HG03060 (cell line): ENCODE results near the gene GANC.

Experiments
- ATAC-seq: cut with Tn5 transposase; IDR thresholded peaks from one replicate; pipeline ENCODE4 v1.9.1; 2021; ENCODE audit warnings: low read depth, moderate number of reproducible peaks; ENCODE audit not compliant: unreplicated experiment

Gene GANC

DNA sequence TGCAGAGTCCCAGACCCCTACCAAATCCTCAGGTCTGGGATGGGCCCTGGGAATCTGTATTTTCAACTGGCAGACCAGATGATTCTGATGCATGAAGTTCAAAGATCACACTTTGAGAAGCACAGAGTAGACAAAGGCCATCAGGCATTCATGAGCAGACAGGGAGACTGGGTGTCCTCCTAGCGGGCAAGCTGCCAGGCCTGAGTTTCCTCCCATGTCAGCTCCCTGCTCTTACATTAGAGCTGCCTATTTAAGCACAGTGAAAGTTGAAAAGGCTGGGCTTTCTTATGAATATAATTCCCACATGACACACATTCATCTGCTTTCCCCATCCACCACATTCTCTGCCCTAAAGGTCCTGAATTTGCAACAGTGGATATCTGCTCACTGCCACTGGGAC lies 100.3 kb downstream of the GANC start:
- ATAC-seq, result no peak

DNA sequence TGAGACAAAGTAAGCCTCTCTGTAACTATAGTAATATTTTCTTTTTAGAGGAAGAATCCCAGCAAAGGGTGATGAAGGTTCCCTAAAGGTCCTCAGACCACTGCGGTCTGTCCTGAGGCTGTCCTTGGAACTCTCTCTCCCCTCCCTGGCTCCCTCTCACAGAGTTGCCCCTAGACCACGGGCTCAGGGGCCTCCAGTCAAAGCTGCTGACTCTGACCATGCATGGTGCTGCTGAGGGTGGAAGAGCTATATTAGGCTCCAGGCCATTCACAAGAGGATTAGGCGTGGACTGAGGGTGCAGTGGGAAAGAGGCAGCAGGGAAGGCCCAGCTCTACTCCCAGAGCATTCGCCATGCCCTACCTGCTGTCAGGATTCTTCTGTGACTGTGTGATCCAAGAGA lies 100.9 kb downstream of the GANC start:
- no peak for ATAC-seq

DNA sequence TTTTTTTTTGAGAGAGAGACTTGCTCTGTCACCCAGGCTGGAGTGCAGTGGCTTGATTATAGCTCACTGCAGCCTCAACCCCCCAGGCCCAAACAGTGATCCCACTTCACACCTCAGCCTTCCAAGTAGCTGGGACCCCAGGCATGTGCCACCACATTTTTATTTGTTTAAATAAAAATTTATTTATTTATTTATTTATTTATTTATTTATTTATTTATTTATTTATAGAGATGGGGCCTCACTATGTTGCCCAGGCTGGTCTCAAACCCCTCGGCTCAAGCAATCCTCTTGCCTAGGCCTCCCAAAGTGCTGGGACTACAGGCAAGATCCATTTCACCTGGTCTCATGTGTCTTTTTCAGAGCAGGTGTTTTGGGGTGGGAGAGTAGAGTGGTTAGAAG lies 101.8 kb downstream of the GANC start:
- ATAC-seq, result no peak

DNA sequence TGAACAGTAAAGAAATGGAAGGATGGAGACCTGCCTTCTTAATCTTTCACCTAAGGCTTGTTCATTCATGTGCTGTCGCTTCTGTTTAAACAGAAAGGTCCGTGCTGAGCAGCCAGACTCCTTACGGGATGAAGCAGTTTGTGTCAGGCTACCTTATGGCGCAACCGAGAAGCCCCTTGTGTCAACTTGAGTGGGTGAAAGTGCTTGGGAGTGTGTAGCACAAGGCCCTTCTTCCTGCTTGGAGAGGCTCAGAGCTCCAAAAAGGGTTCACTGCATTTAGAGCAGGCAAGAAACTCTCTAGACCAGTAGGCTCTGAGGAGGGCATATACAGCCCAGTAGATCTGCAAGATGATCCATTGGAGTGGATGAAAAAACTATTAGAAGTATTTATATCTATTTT lies 102.3 kb downstream of the GANC start:
- no peak for ATAC-seq

DNA sequence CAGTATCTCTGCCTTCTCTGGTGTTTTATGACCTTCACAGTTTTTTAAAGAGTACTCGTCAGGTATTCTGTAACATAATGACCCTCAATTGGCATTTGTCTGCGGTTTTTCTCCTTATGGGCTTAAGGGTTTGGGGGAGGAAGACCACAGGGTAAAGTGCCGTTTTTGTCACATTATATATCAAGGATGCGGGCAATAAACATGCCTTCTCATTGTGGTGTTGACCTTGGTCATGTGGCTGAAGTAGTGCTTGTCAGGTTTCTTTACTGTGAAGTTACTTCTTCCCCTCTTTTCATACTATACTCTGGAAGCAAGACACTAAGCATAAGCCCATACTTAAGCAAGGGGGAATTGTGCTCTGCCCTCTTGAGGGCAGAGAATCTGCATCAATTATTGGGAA lies 102.9 kb downstream of the GANC start:
- ATAC-seq, result no peak

DNA sequence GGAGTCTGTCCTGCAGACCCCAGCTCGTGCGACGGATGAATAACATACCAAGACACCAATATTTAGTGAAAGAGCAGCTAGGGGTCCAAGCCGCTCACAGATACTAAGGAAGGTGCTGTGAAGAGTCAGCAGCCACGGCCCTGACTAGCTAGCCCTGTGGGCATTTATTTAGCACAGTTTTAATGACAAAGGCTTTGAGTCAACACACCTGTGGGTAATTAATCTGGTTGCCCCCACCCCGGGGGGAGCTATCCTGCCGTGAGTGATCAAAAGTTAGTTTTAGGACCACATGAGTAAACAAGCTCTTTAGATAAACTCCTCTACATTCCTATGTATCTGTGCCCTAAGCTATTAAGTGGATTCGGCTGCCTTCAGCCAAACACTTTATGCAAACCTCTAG lies 105.0 kb downstream of the GANC start:
- ATAC-seq, result no peak

DNA sequence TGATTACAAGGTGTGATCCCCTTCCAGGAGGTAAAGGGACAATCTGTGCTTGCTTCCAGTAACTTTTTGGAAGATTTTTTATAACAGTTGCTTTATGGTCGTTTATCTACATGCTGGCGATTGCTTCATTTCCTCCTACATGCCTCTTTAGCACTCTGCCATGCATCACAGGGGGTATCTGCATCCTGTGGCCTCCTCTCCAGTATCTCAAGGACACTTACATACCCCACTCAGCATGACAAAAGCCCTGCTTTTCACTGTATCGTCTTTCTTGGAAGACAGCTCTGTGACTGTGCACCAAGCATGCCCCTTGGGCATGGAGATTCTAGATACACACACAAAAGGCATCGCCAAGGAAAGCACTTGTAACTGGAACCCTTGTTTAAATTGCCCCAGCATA lies 111.6 kb downstream of the GANC start:
- no peak for ATAC-seq

DNA sequence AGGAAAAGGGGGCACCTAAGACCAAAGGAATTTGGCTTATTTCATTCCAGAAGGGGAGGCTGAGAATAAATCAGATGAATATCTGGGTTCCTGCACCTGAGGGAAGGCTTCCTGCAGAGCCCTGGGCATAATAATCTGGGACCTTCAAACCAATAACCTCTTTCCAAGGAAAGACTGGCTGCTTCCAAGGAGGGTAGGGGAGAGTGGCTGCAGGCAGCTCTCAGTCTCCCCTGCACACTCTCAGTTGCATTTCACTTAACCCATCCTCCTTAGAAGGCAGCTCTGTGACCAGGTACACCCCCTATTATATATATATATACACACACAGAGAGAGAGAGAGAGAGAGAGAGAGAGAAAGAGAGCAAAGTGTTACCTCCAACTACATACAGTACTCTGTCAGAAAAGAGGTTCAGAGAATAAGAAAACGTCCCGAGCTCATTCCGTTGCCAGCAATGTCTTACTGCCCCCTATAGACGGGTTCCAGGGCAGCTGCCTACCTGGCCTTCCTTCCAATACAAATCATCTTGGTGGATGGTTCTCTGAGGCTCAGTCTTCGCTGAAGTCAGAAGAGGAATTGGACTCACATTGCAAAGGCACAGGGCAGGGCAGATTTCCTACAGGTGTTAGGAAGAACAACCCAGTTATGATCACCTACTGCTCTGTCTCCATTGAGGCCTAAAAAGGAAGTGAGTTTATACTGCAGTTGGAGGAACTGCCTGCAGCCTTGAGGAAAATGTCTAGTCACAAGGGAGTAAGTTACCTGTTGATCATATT lies 112.4 kb downstream of the GANC start:
- no peak for ATAC-seq

DNA sequence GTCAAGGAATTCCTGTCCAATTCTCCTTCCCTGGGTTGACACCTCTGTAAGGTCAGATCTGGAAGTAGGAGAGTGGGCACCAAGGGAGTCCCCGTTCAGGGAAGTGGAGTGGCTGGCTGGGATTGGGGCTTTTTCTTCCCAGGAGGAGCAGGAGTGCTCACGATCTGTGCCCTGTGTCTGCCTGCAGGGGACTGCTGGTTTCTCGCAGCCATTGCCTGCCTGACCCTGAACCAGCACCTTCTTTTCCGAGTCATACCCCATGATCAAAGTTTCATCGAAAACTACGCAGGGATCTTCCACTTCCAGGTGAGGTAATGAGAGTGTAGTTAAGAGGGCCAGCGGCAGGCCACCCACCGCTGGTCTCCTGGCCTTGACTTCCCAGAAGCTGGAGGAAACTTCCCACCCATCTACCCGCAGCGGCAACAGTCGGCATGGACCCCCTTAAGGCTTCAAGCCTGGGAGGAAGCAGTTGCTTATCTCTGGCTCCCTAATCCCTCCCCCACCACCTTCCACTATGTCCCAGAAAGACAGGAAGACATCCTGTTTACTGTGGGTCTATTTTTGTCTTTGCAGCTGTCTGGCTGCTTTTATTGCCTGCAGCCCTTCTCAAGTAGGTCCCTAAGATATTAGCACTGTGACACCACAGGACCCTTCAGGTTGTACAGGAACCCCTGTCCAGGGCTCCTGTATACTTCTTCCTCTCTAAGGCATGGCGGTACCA lies 113.1 kb downstream of the GANC start:
- no peak for ATAC-seq

DNA sequence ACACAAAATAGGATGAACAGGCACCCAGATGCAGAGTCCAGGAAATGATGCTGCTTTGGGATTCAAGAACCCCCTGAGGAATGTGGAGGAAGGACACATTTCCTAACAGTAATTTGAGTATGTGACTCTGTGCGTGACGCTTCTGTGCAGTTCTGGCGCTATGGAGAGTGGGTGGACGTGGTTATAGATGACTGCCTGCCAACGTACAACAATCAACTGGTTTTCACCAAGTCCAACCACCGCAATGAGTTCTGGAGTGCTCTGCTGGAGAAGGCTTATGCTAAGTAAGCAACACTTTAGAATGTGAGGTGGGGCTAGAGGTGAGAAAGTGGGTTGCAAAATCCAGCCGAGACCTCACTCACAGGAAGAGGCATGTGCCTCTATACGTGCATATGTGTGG lies 114.6 kb downstream of the GANC start:
- ATAC-seq, result no peak

DNA sequence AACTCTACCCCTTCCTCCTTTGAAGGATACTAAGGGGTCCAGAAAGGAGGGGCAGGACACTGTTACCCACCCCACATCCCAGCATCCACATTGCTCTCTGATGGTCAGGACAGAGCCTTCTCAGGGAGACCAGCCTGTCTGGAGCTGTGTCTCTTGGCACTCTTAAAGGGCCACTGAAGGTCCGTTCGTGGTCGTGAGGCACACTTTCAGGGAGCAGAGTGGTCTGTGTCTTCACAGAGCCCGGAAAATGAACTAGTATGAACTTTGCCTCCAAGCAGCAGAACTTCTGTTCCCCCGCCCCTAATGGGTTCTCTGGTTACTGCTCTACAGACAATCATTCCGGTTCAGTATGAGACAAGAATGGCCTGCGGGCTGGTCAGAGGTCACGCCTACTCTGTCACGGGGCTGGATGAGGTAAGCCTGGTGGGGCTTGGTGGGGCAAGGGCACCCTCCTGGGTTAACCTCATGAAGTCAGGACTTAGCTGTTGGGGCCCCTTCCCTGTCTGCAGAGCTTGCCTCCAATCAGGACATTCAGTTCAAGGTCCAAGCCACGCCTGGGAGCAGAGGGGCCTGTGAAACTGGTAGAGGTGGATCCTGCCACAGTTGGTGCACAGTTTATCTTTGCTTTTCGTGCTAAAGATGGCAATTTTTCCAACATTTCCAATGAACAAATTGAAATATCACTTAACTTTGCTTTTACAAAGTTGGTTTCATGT lies 119.5 kb downstream of the GANC start:
- no peak for ATAC-seq

DNA sequence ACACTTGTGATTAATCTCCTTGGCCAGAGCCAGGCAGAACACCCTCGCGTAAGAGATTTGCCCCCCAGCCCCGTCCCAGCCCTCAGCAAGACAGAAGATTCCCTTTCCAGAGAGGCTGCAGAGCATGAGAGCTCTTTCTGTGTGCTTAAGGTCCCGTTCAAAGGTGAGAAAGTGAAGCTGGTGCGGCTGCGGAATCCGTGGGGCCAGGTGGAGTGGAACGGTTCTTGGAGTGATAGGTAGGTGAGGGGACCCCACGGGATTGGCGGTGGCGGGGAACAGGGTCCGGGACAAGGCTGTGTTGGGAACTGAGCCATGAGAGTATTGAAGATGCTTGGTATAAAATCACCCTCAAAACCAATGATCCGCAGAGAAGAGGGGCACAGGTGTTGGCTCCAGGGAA lies 121.1 kb downstream of the GANC start:
- ATAC-seq, result no peak

DNA sequence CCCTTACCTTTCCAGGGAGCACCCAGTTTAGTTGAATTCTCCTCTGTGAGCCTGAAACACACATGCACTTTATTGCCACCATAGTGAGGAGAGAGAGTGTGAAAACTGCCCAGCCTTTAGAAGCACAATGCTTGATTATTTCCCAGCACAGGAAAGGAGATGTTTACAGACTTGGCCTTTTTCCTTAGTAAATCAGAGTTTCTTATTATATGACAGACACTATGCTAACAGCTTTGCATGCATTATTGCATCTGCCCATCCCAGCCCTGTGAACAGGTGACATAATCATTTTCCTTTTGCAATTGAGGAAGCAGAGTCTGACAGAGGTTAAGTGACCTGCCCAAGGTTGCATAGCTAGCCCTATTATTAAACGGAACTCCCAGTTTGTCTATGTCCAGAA lies 122.8 kb downstream of the GANC start:
- no peak for ATAC-seq

DNA sequence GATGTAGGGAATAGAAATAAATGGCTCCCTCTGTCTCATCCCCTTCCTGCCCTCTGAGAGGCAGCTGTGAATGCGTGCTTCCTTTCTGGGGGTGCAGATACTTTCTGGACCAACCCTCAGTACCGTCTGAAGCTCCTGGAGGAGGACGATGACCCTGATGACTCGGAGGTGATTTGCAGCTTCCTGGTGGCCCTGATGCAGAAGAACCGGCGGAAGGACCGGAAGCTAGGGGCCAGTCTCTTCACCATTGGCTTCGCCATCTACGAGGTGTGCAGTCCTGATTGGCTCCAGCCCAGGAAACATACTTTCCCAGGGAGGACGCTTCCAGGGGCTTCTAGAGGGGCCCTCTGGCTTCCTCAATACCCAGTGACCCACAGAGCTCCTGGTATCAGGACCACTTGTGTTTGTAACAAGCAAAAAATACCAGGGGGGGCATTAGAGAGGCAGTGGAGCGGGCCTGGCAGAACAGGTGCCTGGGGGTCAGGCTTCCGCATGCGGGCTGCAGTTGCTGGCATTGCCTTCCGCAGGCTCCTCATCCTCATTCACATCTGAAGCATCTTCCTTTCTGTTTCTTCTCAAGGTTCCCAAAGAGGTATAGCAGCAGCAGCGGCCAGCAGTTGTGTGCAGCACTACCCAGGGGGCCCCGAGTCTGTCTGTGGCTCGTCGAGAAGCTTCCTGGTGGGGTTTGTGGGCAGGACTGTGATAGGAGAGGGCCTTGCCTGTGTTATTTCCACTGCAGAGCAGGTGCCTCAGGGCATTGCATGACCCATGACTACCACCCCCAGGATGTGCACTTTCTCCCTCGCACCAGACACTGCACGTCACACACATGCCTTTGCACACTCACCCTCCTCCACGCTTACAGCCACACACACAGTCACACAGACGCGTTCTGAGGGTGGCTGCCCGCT lies 128.8 kb downstream of the GANC start:
- no peak for ATAC-seq

DNA sequence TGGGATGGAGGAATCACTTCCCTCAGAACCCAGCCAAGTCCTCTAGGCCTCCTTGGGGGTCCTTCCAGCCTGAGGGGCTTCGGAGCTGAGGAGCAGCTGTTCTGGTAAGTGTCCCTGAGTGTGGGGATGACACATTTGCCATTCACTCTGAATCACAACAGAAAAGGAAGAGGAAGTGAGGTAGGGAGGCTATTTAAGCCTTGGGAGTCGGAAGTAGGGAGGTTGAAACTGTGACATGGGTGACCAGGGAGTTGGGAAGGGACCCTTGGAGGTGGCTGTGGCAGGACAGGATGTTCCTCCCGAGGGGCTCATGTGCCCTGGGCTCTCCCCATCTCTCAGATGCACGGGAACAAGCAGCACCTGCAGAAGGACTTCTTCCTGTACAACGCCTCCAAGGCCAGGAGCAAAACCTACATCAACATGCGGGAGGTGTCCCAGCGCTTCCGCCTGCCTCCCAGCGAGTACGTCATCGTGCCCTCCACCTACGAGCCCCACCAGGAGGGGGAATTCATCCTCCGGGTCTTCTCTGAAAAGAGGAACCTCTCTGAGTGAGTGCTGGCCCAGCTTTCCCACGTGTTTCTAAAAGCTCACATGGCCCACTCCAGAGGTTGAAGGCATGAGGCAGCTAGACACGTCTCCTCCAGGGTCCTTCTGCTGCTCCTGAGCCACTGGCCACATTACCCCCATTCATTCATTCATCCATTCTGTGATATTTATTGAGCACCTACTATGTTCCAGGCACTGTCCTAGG lies 129.6 kb downstream of the GANC start:
- no peak for ATAC-seq

DNA sequence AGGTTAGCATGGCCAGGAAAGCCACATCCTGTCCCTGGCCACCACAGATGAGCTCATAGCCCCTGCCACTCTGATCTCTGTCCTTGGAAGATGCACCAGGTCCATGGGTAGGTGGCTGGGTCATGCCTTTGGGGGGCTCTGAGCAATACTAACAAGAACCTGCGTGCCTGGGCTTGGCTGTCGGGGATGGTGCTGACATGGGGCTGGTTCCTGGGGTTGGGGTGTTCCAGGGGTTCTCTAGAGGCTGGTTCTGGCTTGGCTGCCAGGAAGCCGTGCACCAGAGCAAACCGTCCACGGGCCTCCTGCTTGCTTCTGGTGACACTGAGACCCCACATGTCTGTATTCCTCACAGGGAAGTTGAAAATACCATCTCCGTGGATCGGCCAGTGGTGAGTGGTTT lies 130.4 kb downstream of the GANC start:
- no peak for ATAC-seq

DNA sequence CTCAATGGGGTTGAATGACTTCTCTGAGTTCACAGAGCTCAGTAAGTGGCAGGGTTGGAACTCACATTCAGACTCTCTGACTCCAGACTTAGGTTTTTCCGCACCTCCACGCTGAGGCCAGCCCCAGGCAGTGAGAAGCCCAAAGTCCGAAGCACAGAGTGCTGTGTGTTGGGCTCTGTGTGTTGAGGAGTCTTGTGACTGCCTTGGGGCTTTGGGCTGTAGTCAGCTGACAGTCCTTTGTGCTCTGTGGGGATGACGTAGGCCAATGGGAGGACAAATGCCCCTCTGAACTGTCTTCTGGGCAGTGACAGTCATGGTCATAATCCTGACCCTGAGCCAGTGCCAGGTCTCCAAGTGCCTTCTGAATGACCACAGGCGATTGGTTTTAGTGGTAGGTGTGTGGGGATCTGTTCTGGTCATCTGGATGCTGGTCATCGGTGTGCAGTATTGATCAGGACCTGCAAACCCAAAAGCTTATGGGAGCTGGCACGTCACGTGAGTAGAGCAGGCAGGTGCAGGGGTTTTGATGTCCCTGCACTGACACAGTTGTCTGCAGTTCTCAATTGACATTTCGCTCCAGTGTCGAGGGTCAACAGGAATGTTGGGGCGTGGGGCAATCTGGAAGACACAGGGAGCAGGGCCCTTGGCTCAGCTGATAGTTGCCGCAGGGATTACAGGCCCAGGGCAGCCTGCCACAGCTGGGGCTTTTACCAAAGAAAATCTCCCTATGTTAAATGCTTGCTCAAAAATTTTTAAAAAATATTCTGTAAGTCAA lies 131.6 kb downstream of the GANC start:
- no peak for ATAC-seq

DNA sequence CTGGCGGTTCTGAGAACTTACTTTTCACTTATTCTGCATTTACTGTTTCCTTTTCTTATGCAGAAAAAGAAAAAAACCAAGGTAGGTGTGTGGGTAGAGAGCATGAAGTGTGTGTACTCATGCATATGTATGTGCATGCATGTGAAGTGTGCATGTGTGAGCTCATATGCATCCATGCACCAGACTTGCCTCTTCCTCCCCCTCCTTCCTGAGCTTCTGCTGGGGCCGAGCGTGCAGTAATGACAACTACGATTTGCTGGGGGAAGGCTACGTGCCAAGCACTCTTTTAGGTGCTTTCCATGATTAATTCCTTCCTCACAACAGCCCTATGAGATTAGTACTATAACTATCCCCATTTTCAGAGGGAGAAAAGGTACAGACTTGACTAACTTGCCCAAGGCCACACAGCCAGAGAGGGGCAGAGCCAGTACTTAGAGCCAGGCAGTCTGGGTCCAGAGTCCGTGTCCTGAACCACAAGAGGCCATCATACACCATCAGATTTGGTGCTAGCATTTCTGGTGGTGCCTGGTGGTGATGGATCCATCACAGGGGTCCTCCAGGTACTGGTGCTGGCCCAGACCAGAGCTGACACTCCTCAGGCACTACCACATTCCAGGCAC lies 133.0 kb downstream of the GANC start:
- no peak for ATAC-seq
